Nucleus accumbens (tissue), 56 donors: Measurements from ENCODE around the gene SLC2A4.
A peak's percentile ranks its signal among the peaks of the same experiment; 100 is the strongest.

Source experiments
- DNase-seq, 56 donors: peaks; one replicate each; lab custom pipeline; 2025; lab: John Stamatoyannopoulos, UW

Gene SLC2A4

DNA sequence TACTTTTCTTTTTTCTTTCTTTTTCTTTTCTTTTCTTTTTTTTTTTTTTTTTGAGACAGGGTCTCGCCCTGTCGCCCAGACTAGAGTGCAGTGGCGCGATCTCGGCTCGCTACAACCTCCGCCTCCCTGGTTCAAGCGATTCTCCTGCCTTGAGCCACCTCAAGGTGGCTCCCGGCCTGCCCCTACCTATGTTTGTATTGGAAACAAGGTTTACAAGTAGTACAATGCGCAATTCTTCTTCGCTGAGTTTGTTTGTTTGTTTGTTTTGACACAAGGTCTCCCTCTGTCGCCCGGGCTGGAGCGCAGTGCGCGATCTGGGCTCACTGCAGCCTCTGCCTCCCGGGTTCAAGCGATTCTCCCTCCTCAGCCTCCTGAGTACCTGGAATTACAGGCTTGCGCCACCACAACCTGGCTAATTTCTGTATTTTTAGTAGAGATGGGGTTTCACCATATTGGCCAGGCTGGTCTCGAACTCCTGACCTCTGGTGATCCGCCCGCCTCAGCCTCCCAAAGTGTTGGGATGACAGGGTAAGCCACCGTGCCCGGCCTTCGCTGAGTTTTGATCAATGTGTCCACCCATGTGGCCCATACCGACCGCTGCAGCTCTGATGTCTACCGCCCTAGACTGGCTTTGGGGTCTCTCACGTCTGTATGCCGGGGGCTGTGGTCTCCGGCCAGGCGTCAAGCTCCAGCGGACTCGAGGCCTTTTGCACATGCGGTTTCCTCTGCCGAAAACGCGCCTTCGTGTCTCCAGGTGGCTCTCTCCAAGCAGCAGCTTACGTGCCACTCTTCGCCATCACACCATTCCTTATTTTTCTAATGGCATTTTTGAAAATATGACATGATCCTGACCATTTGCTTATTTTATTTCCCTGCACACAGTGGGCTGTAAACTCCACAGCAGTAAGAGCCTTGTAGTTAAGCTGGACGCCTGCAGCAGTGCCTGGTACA is 14.0 kb downstream of the SLC2A4 start:
- DNase-seq: no peak

DNA sequence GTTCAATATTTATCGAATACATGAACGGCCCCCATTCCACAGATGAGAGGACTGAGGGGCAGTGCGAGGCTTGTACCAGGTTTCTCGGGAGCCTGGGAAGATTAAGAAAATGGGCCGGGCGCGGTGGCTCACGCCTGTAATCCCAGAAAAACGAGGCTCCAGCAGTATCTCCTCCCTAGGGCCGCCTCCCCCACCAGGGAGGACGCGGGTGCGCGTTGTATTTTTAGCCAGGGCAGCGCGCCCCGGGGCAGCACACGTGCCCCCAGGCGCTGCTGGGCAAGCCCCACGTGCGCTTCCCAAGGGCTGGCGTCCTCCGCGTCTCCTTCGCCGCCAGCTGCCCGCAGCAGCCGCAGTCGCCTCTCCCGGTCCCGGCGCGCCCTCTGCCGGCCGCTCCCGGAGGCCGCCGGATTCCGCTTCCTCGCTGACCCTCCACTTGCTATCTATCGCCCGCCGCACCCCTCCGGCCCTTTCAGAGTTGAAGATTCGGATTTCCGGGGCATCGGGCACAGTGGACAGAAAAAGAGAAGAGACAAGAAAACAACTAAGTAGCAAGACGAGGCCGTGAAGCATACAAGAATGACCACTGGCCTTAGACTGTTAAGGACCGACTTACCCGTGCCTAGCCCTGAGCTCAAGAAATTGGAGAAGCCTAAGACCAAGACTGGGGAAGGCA is 14.8 kb downstream of the SLC2A4 start:
- DNase-seq: peak in 45 of 56 donors; percentile 20 to 84 (median 58)

DNA sequence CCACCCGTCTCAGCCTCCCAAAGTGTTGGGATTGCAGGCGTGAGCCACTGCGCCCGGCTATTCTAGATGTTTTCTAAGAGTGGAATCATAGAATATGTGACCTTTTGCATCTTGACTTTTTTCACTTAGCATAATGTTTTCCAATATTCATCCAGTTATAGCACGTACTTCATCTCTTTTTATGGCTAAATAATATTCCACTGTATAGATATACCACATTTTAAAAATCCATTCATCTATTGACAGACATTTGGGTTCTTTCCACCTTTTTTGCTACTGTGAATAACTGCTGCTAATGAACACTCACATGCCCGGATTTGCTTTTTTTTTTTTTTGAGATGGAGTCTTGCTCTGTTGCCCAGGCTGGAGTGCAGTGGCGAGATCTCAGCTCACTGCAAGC is 22.7 kb downstream of the SLC2A4 start:
- no peak for DNase-seq

DNA sequence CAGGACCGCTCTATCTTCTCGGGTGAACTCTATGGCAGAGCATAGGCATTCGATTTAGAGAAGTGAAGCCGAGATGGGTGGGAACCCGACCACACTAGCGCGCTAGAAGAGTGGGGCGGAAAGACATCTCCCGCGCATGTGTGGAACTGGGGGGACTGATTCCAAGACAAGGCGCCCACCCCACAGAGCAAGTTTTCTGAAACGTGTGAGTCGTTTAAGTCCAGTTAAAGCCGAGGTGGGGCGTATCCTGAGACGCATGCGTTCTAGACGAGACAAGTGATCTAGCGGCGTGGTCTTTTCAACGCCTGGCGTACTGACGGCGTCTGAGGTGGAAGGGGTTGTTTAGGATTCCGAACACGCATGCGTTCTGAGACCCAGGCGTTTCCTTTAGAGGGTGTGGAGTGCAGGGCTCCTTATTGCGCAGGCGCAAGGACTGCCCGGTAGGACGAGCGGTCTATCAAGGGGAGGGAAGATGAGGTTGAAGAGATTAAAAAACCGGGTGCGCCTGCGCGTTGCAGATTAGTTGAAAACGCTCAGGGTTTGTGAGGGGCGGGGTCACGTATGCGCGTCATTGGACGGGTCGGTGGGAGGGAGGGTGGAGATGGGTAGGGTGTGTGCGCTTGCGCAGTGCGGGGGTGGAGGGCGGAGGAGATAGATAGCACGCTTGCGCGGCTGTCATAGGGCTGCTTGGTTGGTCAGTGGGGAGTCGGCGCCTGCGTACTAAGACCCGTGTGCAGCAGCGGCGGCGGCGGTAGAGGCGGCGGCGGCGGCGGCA is 25.6 kb downstream of the SLC2A4 start, which contains the start of gene EIF5A:
TSS of gene EIF5A (plus strand) at position 718 of the 775 bp plus-strand sequence. CDS start 2,008 bp downstream, outside the sequence.
- peak; percentile 94 to 100 (median 99) for DNase-seq

DNA sequence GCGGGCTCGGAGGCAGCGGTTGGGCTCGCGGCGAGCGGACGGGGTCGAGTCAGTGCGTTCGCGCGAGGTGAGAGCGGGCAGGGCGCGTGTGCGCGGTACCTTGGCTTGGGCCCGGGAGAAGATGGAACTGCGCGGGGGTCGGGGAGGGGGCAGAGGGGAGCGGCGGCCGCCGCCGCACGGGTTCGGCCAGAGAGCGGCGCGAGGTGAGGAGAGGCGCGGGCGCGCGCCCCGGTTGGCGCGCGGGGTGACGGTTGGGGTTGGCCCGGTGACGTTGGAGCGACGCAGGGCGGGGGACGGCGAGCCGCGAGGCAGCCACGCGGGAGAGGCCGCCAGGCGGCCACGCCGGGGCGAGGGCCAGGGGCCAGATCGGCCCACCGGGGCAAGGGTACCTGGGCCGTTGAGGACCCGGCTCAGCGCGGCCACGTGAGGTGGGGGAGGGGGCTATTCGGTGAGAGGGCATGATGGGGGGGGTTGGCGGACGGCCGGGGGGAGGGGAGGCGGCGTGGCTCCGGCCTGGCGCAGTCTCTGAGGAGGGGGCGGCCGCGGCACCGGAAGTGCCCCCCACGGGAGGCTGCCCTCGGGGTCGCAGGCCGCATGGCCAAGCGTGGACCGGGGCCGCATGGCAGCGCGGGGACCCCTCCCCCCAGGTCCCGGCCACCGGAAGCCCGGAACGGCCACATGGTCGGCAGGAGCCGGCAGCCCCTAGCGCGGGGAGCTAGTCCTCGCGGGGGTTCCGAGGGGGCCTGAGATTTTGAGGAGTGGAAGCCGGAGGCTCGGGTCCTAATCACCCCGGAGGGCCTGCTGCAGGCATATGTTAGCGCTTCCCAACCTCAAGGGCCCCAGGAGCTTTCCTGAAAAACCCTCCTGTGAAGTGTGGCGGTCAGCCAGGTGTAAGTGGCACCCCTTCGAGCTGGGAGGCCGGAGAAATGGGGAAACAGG is 26.4 kb downstream of the SLC2A4 start:
- DNase-seq: peak in 18 of 56 donors; percentile 6 to 70 (median 52)

DNA sequence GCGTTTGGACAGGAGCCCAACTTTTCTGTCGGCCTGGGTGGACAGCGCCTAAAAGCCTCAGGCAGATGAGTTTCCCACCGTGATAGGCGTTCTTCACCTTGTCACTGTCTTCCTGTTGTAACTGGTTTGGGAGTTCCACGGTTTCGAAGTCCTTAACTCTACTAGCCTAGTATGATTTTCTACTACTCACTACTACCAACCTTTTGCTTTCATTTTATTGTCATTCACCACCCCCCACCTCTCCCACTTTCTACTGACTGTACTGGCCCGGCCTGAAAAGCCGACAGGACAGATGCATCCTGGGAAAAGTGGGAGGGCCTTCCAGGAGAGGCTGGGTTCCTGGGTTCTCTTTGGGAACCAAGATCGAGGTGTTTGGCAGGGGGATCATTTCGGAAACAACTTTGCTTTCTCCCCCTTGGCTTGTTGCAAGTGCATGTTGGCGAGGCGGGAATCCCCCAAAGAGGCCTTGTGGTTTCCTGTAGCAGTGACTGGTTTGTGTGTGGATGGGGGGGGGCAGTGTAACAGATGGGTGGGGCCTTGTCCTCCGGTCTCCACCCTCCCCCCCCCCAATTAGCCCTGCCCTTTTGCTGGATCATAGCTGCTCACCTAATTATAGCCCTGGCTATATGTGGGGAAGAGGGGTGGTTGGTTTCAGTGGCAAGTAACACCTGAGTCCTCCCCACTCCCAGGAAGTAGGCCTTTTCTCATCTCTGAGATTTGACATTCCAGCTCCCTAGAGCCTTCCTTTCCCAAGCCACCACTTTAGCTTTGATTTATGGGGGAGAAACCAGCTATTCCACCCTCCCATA is 27.3 kb downstream of the SLC2A4 start:
- DNase-seq: peak in 36 of 56 donors; percentile 6 to 72 (median 26)

DNA sequence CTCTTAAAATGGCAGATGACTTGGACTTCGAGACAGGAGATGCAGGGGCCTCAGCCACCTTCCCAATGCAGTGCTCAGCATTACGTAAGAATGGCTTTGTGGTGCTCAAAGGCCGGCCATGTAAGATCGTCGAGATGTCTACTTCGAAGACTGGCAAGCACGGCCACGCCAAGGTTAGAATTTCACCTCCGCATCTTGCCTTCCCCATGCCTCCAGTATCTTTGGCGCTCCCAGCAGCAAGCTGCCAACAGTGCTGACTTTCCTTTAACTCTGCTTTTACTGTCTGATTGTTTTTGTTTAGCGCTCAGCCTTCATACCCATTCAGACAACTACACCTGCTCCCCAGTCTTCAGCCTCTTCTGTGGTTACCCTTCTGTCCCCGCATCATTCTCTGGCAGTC is 28.1 kb downstream of the SLC2A4 start:
- no peak for DNase-seq

DNA sequence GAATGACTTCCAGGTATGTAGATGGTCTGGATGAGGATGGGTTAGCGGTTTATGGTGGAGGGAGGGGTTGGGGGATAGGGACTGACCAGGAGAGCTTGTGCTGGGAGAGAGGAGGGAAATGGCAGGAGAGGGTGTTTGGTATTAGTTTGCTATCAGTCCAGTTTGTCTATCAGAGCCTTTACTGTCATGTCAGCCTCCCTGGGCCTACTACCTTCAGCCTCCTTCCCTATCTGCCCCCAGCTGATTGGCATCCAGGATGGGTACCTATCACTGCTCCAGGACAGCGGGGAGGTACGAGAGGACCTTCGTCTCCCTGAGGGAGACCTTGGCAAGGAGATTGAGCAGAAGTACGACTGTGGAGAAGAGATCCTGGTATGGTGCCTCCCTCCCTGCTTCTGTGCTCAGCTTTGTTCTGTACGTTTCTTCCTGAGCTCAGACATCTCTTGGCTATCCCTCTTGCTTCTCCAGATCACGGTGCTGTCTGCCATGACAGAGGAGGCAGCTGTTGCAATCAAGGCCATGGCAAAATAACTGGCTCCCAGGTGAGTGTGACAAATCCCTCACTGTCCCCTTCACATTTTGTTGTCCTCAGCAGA is 29.7 kb downstream of the SLC2A4 start:
- no peak for DNase-seq

DNA sequence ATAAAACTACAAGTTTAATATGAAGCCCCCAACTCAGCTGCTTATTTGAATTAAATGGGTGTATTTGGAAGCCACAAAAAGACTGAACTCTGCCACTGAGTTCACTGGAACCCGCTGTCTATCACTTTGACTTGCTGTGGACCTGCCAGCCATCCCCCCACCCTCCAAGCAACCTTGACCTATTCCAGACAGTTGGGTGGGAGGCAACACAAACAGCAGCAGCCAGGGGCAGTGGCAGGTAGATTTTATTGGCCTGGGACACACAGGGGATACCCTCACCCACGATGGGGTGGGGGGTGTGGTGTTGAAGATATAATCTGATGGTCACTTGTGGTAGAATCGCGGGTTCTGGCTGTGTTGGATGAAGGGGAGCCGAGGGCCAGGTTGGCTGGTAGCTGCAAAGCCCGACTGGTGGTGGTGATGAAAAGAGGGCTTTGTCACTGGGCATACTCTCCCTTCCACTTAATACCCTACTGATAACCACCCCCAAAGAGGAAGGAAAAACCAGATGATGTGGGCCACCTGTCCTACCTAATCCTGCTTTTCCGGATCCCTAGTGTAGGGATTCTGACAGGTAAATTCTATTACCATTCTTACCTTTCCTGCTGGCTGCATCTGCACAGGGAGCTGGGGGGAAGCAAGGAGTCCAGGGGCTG is 31.0 kb downstream of the SLC2A4 start:
- DNase-seq: no peak

DNA sequence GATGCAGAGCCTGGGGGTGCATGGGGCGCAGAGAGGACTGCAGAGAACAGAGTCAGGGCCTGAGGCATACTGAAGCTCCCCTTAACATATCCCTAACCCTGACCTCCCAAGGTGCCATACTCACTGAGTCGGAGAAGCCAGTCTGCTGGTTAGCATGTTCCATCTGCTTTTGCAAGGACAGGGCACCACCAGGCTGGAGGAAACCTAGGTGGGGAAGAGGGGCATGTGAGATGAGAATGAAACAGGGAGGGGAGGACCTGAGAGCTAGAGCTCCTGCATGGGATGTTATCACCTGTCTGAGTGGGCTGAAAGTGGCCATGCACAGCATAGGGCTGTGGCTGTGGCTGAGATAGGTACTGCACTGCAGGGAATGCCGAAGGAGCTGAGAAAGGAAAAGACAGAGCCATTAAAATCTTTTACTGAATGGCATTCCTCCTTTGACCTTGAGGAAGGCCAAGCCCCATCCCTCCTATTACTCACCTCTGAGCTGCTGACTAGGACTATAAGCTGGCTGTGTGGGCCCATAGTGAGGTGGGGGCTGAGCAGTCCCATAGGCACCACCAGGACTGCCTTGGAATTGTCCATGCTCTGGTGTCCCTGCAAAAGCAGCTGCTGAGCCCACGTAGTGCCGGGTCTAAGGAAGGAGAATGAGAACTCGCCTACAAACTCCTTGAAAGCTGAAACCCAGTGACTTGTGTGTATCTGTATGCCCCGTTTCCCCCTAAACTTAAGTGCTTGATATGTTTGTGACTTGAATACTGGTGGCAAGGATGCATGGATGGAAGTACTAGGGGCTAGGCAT is 31.8 kb downstream of the SLC2A4 start:
- no peak for DNase-seq

DNA sequence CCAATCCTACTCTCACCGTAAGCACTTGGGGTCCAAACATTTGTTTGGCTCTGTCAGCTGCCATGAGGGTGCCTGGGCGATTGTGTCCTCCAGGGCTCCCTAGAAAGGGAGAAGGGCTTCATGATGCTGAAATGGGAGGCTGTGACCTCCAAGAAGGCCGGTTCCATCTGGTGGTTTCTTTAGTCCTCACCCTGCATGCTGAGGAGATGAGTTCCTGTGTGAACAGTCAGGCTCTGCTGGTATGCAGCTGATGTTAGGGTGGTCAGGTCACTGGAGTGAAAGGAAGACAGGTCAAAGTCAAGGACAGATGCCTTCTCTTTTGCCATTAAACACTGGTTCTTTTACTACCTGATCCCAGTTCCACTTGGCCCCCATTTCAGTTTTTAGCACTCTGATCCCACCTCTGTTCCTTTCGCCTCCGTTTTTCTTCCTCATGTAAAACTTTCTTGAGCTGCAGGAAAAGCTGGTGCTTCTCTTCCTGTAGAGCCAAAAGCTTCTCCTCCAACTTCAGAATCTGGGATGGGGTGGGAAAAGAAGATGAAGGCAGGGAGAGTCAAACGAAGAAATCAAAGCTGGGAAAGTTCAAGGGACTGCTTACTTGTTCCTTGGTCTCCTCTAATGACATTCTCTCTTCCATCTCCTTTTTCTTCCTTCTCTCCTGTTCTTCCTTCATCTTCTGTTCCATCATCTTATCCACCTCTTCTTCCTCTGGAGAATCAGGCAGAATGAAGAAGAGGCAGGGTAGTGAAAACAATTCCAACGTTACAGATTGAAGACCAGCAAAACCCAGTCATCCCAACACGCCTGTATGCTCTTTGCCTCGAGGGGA is 32.6 kb downstream of the SLC2A4 start:
- DNase-seq: no peak

DNA sequence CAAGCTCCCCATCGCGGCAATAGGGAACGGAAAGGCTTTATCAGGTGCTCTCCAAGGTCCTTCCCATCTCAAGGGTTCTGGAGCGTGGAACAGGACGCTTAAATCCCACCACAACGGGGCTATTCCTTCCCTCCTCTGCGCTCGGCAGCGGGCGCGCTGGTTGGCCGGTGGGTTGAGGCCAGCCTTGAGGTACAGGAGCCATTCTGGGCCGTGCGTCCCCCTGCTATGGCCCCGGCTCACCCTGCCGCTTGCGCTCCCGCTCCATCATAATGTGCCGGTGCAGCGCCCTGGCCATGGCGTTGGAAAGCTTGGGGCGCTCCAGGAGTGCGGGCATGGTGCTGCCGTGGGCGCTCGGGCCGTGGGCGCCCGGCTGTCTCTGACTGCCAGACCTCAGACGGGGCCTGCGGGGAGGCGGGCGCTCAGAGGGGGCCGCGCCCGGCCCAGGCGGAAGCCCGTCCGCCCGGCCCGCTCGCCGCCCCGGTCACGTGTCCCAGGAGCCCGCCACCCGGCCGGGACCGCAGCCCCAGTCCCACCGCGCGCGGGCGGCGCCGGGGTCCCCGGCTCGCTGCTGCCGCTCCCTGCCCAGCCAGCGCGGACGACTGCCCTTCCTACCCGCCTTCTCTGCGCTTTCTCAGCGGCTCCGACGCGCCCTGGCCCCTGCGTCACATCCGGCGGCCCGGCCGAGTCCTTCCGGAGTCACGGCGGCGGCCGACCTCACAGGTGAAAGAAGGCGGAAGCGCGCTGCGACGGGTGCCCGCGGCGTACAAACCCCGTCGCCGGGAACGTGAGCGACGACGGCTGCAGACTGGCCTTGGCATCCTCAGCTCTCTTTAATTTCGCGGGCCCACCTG is 33.4 kb downstream of the SLC2A4 start, which contains the start of gene GPS2:
TSS of gene GPS2 (minus strand) at position 642 of the 851 bp plus-strand sequence. CDS start at position 334, 308 bp downstream.
- peak in 55 of 56 donors; percentile 55 to 95 (median 83) for DNase-seq

DNA sequence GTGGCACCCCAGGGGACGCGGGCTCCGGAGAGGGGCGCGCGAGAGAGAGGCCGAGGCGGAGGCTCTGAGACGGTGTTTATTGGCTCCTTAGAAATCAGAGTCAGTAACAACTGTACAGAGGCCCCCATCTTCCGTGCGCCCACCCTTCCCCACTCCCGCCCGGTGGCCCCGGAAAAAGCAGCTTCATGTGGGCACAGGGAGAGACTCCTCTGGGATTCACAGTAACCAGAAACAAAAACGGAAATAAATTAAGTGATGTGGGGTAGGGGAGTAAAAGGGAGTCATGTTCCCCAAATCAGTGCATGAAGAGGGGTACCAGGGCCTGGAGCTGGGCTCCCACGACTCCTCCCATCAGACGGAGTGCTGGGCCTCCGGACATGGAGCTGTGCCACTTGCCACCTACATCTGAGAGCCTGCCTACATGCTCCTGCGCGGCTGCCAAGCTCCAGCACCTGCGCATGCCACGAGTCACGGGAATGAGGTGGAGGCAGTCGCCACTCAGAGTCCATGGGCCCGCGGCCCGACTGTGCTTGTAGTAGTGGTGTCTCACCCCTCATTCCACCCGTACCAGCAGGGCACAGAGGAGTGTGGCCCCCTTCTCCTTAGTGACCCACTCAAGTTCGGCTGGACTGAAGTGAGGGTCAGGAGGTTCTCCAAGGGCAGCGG is 34.2 kb downstream of the SLC2A4 start:
- DNase-seq: peak in 12 of 56 donors; percentile 4 to 45 (median 24)

DNA sequence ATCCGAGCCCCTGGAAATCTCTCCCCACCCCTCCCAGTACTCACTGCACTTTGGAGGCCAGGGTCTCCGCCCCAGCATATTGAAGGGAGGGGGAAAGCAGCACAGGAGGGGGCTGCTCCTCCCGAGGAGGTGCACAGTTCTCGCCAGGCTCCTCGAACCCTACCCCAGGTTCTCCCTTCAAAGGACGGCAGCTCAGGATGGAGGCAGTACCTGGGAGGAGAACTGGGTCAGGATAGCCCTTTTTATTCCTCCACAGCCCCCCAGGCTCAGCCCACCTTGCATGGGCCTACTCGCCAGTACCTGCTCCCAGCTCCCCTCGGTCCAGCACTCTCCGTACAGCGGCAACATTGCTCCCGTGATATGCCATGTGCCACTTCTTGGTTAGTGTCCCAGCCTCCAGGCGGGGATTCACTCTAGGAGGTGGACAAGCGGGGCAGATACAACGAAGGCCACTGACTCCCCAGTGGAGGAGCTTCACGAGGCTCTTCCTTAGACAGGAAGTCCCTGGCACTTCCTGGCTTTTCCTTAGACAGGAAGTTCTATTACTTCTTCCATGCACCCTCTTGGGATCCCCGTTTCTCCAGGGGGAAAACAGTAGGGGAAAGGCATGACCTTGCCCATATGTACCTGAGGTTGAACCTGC is 35.8 kb downstream of the SLC2A4 start:
- DNase-seq: no peak
